Epithelial cell of esophagus (primary cell): ENCODE measurements around the gene FRMD5.

ENCODE experiments used
- DNase-seq: peaks from one replicate; pipeline ENCODE4 v3.0.0; 2010; ENCODE audit warnings: low read depth
- H3K4me3 ChIP-seq: 2 replicates; pipeline ENCODE4 v1.5.1; 2011; ENCODE audit warnings: mild to moderate bottlenecking, low read length, control low read depth
- TF ChIP-seq, protein P1 (sequence below): IDR thresholded peaks from 2 replicates; pipeline ENCODE4 v1.5.1; 2011; ENCODE audit warnings: low read depth, mild to moderate bottlenecking, low read length, control low read depth, inconsistent platforms; ENCODE audit not compliant: insufficient read depth; ENCODE audit errors: missing control alignments

Gene FRMD5

DNA sequence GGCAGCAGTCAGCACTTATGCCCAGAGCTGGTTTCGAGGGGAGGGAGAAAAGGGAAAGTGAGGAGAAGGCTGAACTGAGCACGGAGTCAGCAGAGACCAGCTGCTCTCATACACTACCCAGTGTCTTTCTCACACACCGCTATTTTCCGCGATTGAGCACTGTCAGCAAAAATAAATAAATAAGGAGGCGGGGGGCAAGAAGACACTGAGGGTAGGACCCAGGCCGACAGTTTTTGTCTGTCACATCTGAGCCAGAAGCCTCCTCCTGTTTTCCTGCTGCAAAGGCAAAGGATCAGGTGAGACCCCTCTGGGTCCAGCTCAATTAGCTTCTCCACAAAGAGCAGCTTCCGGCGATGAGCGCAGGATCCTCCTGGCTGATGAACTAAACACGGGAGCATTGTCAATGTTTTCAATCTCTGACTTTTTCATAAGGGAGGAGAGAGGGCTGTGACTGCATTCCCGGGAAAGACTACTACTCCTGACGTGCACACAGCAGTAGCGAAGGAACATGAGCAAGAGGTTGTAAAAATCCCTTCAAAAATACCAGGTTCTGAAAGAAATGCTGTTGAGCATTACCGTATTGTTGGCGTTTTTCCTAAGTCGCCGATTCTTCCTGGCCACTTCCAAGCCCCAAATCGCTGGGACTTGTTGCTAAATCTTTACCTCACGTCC, 1.3 kb downstream of the FRMD5 start:
- DNase-seq = peak; percentile 36
- TF ChIP-seq, protein P1, sequence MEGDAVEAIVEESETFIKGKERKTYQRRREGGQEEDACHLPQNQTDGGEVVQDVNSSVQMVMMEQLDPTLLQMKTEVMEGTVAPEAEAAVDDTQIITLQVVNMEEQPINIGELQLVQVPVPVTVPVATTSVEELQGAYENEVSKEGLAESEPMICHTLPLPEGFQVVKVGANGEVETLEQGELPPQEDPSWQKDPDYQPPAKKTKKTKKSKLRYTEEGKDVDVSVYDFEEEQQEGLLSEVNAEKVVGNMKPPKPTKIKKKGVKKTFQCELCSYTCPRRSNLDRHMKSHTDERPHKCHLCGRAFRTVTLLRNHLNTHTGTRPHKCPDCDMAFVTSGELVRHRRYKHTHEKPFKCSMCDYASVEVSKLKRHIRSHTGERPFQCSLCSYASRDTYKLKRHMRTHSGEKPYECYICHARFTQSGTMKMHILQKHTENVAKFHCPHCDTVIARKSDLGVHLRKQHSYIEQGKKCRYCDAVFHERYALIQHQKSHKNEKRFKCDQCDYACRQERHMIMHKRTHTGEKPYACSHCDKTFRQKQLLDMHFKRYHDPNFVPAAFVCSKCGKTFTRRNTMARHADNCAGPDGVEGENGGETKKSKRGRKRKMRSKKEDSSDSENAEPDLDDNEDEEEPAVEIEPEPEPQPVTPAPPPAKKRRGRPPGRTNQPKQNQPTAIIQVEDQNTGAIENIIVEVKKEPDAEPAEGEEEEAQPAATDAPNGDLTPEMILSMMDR = no peak
- peak overlapping the region; percentile 53 for H3K4me3 ChIP-seq

DNA sequence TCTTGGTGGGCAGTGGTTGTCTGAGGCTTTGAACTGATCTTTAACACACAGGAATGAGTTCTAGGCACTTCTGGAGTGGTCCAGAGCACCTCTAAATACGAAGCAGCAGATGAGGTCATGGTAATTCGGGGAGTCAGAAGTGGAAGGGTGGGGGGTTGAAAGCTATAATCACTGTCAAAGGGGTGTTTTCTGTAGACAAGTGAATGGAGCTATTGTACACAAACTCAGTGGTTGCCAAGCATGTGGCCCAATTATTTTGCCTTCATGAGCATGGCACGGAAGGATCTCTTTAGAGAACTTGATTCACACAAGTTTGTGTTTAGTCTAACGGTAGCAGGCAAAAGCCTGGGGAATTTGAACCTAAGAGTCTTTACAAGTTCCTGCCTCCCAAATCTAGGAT, 6.3 kb downstream of the FRMD5 start:
- DNase-seq = no peak
- TF ChIP-seq, protein P1 = no peak
- H3K4me3 ChIP-seq = no peak overlapping the region

DNA sequence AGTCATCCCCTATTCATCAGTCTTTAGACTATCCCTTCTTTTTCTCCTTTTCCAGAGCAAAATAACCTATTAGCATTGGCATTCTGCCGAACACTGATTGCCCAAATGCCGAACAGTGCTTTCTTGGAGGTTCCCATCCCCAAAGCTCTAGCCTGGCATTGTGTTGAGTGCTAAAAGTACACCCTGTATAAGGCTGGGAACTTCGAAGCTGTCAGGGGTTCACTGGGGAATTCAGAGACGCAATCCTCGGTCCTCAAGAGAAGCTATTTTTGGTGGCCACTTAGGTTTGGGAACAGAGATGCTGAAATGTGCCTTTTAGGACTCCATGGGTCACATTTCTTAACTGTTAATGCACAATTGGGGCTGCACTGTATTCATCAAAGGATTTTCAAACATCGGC, 8.4 kb downstream of the FRMD5 start:
- DNase-seq = no peak
- TF ChIP-seq, protein P1 = no peak
- no peak overlapping the region for H3K4me3 ChIP-seq

DNA sequence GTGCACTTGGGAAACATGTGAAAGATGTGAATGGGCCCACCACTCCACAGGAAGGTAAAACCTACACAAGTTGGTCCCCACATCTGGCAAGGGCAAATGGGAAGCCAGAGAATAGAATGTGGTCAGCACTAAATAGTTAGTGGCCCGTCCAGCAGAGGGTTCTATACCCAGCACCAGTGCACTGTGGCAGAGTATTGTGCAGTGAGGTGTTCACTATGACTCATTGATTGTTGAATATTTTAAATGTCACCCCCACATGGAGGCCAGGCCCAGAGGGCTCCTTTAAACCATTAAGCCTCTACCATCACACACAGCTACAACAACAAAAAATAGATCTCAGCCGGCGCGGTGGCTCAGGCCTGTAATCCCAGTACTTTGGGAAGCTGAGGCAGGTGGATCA, 11.7 kb downstream of the FRMD5 start:
- H3K4me3 ChIP-seq = no peak overlapping the region
- DNase-seq = no peak
- TF ChIP-seq, protein P1 = no peak

DNA sequence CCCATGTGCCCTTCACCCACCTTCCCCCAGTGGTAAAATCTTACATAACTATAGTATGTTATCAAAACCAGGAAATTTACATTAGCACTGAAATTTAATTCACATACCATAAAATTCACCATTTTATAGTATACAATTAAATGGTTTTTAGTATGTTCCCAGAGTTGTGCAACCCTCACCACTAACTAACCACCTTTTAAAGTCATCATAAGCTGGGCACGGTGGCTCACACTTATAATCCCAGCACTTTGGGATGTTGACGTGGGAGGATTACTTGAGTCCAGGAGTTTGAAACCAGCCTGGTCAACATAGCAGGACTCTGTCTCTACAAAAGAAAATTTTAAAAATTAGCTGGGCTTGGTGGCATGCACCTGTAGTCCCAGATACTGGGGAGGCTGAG, 13.7 kb downstream of the FRMD5 start:
- H3K4me3 ChIP-seq = no peak overlapping the region
- TF ChIP-seq, protein P1 = no peak
- DNase-seq = no peak

DNA sequence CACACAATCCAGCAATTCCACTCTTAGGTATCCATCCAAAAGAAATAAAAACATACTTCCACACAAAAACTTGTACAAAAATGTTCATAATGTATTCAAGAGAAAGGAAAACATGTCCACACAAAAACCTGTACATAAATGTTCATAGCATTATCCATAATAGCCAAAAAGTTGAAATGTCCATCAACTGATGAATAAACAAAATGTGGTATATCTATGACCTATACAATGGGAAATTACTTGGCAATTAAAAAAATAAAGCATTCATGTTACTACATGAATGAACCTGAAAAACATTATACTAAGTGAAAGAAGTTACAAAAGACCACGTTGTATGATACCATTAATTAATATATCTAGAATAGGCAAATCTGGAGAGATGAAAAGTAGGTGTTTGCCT, 17.9 kb downstream of the FRMD5 start:
- no peak for DNase-seq
- H3K4me3 ChIP-seq = no peak overlapping the region
- TF ChIP-seq, protein P1 = no peak

DNA sequence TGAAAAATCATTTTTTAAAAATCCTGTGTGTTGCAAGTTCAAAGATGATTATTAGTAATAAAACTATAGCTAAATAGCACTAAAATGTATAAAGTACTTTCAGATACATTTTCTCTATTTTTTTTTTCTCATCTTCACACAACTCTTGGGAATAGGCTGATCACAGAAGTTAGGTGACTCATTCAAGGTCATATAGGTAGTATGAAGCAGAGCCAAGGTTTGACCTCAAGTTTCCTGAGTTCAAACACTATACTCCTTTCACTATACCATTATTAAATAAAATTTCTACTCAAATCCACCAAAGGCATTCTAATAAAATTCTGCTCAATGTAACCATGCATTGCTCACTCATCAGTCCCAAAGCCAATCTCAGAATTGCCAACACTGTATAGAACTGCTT, 21.3 kb downstream of the FRMD5 start:
- no peak for DNase-seq
- TF ChIP-seq, protein P1 = no peak
- H3K4me3 ChIP-seq = no peak overlapping the region
